HG03460 (cell line): ENCODE results near the gene SBNO1.
"Not testable (repeated sequence)": the region's sequence is repeated elsewhere in the genome, so short reads cannot be mapped to it uniquely, and the experiment has no call there.

Source experiments
- ATAC-seq: cut with Tn5 transposase; IDR thresholded peaks from one replicate; pipeline ENCODE4 v1.9.1; 2021; ENCODE audit not compliant: unreplicated experiment

The SBNO1 gene

GRCh38 chr12:123364532-123365024 lies at the start of gene SBNO1:
Gene SBNO1, minus strand, starts transcription at chr12:123364847. Its CDS starts 14,406 bp downstream, at chr12:123350441.
- peak; percentile 34 for ATAC-seq

GRCh38 chr12:123410041-123410412 lies 45.4 kb upstream of the SBNO1 start:
- no peak for ATAC-seq

GRCh38 chr12:123409284-123410040 lies 44.8 kb upstream of the SBNO1 start:
- ATAC-seq, result not testable (repeated sequence)

- not testable (repeated sequence) for ATAC-seq
Measured at GRCh38 chr12:123408619-123409018, 44.0 kb upstream of the SBNO1 start.

- not testable (repeated sequence) for ATAC-seq
Measured at GRCh38 chr12:123407934-123408333, 43.3 kb upstream of the SBNO1 start.

GRCh38 chr12:123407269-123407668 lies 42.6 kb upstream of the SBNO1 start:
- ATAC-seq, result not testable (repeated sequence)

GRCh38 chr12:123404581-123404980 lies 39.9 kb upstream of the SBNO1 start:
- ATAC-seq, result no peak

GRCh38 chr12:123401753-123402683 lies 37.4 kb upstream of the SBNO1 start:
- no peak for ATAC-seq

GRCh38 chr12:123399255-123399617 lies 34.6 kb upstream of the SBNO1 start:
- ATAC-seq, result no peak

- ATAC-seq, result no peak
Measured at GRCh38 chr12:123398550-123399254, 34.1 kb upstream of the SBNO1 start.

GRCh38 chr12:123398177-123398549 lies 33.5 kb upstream of the SBNO1 start:
- ATAC-seq, result no peak

GRCh38 chr12:123397400-123397799 lies 32.8 kb upstream of the SBNO1 start:
- ATAC-seq, result no peak

GRCh38 chr12:123396954-123397353 lies 32.3 kb upstream of the SBNO1 start:
- ATAC-seq, result no peak

- no peak for ATAC-seq
Measured at GRCh38 chr12:123396543-123396942, 31.9 kb upstream of the SBNO1 start.

GRCh38 chr12:123395236-123395635 lies 30.6 kb upstream of the SBNO1 start:
- no peak for ATAC-seq

- ATAC-seq, result no peak
Measured at GRCh38 chr12:123393747-123394146, 29.1 kb upstream of the SBNO1 start.

- ATAC-seq, result no peak
Measured at GRCh38 chr12:123391546-123392343, 27.1 kb upstream of the SBNO1 start.

- ATAC-seq, result no peak
Measured at GRCh38 chr12:123390498-123391426, 26.1 kb upstream of the SBNO1 start.
